GM21619 (cell line): ENCODE results near the gene SELENOI.

Source experiments
- ATAC-seq: cut with Tn5 transposase; IDR thresholded peaks from one replicate; pipeline ENCODE4 v1.9.1; 2021; ENCODE audit not compliant: unreplicated experiment

Gene SELENOI

DNA sequence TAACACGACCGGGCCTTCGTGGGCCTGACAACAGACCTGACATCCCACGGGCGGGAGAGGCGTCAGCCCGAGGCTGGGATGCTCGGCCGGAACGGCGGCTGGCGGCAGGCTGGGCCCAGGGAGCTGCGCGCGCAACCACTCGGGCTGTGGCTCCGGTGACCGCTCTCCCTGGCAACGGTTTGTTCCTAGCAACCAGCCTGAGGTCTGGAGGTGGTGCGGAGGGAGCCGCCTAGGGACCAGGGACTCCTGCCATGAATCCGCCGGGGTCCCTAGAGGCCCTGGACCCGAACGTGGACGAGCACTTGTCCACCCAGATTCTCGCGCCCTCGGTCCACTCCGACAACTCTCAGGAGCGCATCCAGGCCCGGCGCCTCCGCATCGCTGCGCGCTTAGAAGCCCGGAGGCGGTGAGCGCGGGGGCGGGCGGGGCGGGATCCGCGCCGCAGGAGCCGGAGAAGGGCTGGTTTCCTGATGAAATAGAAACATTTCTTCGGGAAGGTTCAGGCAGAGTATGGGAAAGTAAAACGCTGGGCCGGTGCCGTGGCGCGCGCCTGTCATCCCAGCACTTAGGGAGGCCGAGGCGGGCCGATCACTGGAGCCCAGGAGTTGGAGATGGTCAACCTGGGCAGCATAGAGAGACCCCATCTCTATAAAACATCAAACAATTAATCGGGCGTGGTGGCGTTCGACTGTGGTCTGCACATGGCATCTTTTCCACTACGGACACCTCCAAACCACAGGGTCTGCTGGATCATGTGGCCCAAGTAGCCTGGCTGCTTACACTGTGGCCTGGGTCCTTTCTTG, 56.0 kb downstream of the SELENOI start, which contains the start of gene DRC1:
TSS of gene DRC1 (plus strand) at position 182 of the 803 bp plus-strand sequence. CDS start at position 252, 70 bp downstream.
- no peak for ATAC-seq

DNA sequence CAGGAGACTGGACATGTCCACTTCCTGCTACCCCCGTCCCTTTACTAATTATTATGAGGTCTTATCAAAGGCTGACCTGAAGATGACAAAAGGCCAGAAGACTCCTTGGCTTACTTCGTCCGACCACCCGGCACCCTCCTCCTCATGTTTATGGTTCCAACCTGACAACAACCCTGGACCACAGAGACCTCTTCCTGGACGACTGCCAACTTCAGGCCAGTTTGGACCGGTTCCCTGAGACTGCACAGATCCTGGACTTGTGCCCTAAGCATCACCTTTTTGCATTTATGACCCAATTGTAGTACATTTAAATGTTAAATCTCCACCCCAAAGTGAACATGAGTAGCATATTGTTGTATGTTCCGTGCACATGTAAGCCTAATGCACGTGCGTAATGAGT, 61.6 kb downstream of the SELENOI start:
- no peak for ATAC-seq

DNA sequence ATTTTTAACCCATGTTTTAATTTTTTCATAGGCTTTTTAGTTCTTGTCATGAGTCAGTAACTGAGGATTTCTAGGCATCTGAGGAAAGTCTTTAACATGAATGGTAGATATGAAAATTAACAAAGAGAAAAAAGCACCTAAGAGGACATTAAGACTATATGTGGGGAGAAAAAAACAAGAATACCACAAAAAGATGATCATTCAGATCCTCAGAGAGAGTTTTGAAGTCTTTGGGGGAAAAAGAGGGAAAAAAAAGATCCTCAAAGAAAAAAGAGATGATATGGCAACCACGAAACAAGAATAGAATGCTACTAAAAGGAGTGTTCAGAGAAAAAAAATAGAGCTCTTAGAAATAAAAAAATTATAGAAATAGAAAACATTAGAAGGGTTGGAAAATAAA, 63.8 kb downstream of the SELENOI start:
- no peak for ATAC-seq

DNA sequence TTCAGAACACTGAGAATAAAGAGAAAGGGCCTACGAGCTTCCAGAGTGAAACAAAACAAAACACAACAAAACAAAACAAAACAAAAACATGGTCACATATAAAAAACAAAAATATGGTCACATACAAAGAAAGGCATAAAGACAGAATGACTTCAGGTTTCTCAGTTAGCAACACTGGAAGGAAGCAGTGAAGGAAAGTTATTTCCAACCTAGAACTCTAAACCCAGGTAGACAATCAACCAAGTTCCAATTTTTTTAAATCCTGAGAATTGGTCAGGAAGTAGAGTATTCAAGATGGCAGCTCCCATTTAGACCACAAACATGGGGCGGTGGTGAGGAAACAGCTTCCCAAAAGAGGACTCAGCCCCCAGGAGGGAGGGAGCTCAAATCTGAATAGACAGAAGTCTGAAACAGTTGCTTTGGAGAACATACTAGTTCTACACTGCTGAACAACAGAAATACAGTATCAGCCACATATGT, 64.9 kb downstream of the SELENOI start:
- ATAC-seq = no peak

DNA sequence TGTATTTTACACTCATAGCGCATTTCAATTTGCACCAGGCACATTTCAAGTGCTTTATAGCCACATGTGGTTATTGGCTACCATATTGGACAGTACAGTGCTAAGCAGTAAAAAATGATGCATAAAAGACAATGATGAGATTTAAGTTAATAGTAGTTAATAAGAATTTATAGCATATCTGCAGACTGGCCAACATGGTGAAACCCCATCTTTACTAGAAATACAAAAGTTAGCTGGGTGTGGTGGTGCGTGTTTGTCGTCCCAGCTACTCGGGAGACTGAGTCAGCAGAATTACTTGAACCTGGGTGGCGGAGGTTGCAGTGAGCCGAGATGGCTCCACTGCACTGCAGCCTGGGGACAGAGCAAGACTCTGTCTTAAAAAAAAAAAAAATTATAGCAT, 65.5 kb downstream of the SELENOI start:
- ATAC-seq = no peak

DNA sequence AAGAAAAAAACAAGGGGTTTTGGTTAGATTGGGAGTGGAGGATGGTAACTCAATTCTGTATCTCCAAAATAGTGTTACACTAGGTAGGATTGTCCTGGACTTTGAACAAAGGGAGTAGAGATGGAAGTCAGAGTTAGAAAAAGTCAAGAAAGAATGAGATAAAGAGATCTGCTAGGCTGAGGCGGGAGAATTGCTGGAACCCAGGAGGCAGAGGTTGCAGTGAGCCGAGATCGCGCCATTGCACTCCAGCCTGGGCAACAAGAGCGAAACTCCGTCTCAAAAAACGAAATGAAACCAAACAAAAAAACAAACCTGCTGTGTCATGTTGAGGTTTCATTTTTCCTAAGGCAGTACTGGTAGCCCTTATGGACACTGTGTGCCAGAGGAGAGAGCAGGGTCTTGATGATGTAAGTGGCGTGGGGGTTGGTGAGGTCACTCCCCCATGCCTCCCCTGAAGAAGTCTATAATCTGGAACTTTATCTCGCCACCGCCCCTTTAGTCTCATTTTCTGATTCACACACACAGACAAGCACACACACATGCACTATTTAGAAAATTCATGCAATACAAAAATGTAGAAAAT, 66.2 kb downstream of the SELENOI start:
- ATAC-seq = peak; percentile 61

DNA sequence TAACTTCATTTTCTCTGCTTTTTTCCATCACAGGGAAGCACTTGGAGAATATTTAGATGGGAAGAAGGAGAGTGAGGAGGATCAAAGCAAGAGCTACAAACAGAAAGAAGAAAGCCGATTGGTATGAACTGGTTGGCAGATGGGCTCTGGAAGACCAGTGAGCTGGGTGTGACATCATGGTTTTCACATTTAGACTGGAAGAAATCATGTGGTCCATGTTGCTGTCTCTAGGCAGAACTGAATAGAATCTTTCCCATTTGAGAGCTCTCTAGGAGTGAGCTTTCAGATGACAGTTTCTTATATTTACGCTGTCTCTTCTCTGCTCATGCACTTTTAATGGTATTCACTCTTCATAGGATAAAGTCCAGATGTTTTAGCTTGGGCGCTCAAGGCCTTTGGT, 68.4 kb downstream of the SELENOI start:
- ATAC-seq = no peak

DNA sequence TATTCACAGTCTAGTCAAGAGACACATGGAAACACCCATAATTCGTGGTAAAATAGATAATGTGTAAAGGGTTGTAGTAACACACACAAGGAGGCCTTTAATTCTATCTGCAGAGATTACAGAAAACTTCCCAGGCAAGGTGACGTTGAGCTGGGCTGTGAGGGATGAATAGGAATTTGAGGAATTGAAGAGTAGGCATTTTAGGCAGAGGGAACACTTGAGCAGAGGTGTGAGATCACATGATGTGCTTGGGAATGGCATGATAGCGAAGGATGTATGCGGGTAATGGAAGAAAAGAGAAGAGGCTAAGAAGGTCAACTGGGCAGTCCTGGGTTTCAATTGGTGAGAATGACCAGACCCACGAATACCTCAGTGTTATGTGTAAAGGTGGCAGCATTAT, 76.0 kb downstream of the SELENOI start:
- no peak for ATAC-seq

DNA sequence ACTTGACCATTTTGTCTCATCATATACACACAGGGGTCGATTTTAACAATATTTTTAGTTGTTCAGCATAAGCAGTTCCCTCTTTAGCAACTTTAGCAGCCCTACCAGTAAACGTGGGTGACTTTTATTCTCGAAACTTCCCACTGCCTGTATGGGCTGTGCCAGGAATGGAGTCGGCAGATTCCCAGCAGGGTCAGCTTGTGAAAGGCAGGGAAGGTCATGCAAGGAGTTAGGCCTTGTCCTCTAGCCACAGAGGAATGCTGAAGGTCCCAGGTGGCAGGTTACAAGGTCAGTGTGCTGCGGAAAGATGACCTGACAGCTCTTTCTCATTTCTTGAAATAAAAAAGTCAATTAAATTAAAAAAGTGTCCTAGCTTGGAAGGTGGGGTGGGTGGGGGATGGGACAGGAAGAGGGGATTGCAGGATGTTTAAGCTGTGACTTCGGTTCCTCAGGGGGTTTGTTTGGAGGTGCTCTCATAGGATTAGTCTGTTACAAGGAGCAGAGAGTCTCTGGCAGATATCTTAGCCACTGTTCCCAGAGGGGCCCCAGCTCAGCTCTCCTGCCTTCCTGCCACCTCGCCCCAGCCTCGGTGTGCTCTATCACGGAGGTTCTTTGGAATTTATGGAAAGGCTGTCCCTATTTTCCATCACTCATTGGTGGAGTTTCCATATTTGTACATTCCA, 77.1 kb downstream of the SELENOI start:
- no peak for ATAC-seq

DNA sequence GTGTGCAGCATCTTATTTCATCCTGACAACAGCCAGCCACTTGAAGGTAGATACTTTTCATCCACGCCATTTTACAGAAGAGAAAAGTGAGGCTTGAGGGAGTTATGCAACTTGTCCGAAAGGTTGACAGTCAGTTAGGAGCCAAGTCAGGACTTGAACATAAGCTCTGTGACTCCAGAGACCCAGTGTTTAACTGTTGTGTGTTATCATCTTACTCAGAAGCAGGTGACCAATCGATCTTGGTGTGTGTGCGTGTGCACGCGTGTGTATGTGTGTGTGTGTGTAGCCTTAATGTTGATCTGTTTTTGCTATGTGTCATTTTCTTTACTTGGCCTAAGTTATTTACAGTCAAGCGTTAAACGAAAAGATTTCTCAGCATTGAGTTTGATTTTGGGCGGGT, 77.8 kb downstream of the SELENOI start:
- ATAC-seq = no peak

DNA sequence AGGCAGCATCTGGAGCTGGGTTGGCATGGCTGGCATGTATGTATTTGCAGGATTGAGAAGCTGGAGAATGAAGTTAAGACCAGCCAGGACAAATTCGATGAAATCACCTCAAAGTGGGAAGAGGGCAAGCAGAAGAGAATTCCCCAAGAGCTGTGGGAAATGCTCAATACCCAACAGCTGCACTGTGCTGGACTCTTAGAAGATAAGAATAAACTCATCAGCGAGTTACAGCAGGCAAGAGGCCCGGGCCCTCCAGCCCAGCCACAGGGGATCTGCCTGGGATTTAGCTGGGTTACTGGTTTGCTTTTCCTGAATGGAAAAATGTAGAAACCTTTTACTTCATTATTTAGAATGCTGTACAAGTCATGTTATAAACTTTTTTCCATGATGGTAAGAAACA, 78.3 kb downstream of the SELENOI start:
- ATAC-seq = no peak

DNA sequence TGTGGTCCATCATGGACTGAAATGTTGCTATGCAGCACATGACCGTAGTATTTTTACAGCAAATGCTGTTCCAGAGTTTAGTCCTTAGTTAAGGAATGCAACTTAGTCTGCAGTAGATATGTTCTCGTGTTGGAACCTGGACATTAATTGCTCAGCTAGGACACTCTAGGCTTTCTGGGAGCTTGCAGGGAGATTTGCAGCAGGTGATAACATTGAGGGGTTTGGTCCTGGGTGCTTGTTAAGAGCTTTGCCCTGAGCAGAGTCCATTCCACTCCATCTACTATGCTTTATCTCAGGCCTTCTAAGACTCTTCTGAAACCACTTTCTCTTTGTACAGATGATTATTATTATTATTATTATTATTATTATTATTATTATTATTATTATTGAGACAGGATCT, 82.9 kb downstream of the SELENOI start:
- no peak for ATAC-seq

DNA sequence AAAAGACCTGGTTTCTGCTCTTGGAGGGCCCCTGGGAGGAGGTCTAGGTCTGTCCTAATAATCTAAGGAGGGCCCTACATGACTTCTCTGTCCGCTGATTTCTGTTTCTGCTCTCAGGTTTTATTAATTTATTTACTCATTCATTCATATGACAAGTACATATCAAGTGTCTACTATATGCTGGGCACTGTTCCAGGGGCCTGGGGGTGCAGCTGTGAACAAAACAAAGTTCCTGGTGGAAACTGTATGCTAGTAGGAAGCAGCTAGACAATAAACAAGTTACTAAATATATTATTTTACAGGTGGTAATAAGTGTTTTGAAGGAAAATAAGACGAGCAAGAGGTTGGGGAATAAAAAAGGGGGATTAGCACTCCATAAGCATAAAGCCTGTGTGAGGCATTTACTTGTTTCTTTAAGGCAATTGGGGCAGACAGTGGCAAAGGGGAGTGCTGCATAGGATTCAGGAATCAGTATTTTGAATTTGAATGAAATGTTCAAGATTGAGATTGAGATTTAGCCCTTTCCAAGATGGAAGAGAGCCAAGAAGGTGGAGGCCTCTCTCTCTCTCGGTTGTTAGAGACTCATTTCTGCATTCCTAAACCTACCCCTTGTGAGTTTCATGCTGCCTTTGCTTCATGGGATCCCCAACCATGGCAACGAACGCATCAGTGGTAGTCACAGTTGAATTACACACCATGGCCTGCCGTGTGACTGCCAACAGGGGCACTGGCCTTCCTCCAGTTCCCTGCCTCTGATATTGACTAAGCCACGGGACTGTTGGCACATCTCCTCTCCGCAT, 84.0 kb downstream of the SELENOI start:
- no peak for ATAC-seq

DNA sequence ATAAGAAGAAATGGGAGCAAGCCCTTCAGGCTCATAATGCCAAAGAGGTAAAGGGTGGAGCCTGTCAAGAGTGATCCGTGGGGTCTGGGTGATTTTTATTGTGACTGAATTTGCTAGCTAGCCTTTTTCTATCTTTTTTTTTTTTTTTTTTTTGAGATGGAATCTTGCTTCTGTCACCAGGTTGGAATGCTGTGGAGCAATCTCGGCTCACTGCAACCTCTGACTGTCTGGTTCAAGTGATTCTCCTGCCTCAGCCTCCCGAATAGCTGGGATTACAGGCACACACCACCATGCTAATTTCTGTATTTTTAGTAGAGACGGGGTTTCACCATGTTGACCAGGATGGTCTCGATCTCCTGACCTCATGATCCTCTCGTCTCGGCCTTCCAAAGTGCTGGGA, 84.9 kb downstream of the SELENOI start:
- no peak for ATAC-seq

DNA sequence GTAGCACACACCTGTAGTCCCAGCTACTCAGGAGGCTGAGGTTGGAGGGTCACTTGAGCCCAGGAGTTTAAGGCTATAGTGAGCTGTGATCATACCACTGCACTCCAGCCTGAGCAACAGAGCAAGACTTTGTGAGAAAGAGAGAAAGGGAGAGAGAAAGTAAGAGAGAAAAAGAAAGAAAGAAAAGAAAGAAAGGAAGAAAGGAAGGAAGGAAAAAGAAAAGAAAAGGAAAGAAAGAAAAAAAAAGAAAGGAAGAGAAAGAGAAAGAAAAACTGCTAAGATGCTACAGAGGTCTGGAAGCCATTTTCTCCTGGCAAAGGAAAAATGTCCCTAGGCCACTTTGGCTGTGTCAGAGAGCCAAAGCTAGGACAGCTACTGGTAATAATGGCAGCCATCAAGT, 86.4 kb downstream of the SELENOI start:
- no peak for ATAC-seq

DNA sequence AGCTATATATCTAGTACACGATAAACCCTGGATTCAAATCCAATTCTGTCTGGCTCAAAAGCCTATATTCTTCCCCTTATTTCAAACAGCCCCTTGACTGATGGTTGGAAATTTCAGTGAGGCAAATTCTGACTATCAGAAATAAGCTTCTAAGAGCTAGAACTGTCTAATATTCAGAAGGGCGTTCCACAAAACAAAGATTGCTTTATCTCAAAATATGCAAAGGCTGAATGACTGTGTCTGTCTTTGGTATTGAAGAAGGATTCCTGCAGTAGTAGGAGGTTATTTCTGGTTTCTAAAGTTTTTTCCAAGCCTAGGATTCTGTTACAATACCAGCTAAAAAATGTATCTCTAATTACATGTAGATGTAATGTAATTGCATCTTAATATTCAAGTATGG, 86.9 kb downstream of the SELENOI start:
- ATAC-seq = no peak

DNA sequence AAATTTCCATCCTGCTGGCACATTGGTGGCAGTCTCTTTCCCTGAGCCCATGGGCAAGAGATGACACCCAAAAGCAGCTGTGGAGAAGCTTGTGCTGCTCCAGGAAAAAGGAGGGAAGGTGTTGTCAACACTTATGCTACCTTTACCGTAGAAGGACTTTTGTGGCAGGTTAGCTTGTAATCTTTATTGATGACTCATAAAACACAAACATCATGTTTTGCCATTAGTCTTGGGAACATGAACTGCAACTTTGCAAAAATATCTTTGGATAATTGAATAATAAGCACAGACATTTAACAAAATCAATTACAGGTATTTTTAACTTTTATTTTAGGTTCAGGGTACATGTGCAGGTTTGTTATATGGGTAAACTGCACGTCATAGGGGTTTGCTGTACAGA, 89.2 kb downstream of the SELENOI start:
- ATAC-seq = no peak

DNA sequence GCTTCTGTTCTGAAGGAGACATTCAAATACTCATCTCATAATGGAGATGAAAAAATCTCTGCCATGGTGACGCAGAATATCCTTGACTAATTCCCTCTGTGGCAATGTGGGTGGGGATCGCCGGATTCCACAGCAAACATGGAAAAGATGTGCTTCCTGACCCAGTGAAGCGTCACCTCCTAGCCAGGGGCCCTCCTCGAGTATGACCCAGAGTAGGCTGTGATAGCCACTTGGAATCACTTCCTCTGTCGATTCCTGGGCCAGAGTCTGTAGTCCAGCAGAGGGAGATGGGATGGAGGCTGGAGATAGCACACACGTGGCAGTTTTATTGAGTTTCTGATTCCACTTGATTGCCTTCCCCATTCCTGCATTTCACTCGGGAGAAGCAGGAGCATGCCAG, 92.6 kb downstream of the SELENOI start:
- ATAC-seq = no peak

DNA sequence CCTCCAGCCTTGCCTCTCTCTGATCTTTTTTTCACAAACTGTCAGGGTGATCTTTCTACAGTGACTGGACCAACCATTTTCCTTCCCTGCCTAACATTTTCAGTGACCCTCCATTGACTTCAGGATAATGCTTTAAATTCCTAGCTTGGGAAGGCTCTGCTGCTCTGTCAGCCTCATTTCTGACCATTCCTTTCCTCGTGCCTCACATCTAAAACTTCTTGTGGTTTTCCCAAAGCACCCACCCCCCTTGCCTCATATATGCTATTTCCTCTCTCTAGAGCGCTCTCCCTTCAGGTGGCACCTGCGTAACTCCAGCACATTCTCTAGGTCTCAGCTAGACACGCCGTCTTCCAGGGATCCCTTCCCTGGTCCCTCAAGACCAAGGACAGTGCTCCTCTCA, 93.0 kb downstream of the SELENOI start:
- no peak for ATAC-seq

DNA sequence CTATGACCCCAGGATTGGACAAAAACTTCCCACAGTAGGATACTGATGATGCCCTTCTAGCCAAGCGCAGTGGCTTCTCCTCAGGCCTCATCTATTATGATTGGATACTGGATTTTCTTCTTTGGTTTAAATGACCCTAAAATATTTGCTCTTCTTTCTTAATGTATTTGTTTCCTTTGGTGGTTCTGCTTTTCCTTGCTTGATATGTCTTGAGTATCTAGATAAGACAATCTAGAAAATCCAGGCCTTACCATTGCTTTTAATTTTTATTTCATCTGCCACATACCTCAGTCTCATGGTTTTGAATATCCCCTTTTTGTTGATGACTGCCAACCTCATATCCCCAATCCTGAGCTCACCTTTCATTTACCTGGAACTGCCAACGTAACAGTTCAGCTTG, 96.4 kb downstream of the SELENOI start:
- no peak for ATAC-seq

DNA sequence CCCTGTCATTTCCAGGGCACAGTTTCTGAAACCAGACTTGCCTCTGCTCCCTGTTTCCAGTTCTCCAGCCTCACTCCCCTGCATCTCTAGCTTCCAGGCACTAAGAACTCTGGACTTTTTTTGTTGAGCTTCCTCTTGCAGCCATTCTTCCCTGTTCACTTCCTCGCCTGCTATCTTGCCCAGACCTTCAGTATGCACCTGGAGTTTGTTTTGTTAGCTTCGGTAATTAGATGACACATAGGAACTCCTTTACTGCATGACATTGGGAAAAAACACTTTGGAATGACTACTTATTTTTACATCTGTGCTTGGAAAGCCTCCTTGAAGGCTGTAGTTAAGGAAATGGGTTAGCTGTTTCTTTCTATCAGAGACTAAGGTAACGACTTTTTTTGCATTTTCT, 96.8 kb downstream of the SELENOI start:
- ATAC-seq = no peak
